Activated CD4-positive, alpha-beta memory T cell treated with anti-CD3 and anti-CD28 coated beads for 36 hours (primary cell): ENCODE measurements around the gene NLRP3. TPM values are rescaled to one million over a fixed set of nuclear protein-coding genes. Genes with fewer than 3 reads are reported as not detected.
"Not testable (repeated sequence)": the region's sequence is repeated elsewhere in the genome, so short reads cannot be mapped to it uniquely, and the experiment has no call there.

Experiments
- CTCF ChIA-PET: fragments of 350-600 bp; sonication (Branson Sonifier 250); formaldehyde crosslinking; loops from one replicate; lab custom pipeline; 2021; ENCODE audit warnings: antibody characterized with exemption, inconsistent platforms; lab: Charles Lee
- POLR2A ChIA-PET: fragments of 350-600 bp; sonication (Branson Sonifier 250); formaldehyde crosslinking; loops from one replicate; lab custom pipeline; 2021; ENCODE audit warnings: antibody characterized with exemption; lab: Charles Lee
- DNase-seq: peaks from one replicate; pipeline ENCODE4 v3.0.0-alpha.2; 2020
- H3K27ac Mint-ChIP-seq: one replicate; pipeline ENCODE4 v1.8.0; 2021; ENCODE audit warnings: mixed read lengths
- H3K27me3 Mint-ChIP-seq: one replicate; pipeline ENCODE4 v1.8.0; 2021; ENCODE audit warnings: mixed read lengths
- H3K36me3 Mint-ChIP-seq: one replicate; pipeline ENCODE4 v1.8.0; 2021; ENCODE audit warnings: mixed read lengths
- H3K4me1 Mint-ChIP-seq: one replicate; pipeline ENCODE4 v1.8.0; 2021; ENCODE audit warnings: low read depth, mixed read lengths
- H3K4me3 Mint-ChIP-seq: one replicate; pipeline ENCODE4 v1.8.0; 2021; ENCODE audit warnings: mild to moderate bottlenecking, mixed read lengths
- H3K9me3 Mint-ChIP-seq: one replicate; pipeline ENCODE4 v1.8.0; 2021; ENCODE audit warnings: mixed read lengths
- intact Hi-C: fragments of 100-400 bp; cut with micrococcal nuclease; formaldehyde crosslinking; loops from one replicate; pipeline ENCODE4 v1.15.1; 2023
- total RNA-seq, 2 experiments: library from RNA; stranded (reverse); gene quantifications; one replicate each; pipeline ENCODE4 v1.2.3, GENCODE V29; 2021

NLRP3 gene
- total RNA-seq, 2 experiments from 2014 or later = 0.97 to 1.5 TPM

DNA sequence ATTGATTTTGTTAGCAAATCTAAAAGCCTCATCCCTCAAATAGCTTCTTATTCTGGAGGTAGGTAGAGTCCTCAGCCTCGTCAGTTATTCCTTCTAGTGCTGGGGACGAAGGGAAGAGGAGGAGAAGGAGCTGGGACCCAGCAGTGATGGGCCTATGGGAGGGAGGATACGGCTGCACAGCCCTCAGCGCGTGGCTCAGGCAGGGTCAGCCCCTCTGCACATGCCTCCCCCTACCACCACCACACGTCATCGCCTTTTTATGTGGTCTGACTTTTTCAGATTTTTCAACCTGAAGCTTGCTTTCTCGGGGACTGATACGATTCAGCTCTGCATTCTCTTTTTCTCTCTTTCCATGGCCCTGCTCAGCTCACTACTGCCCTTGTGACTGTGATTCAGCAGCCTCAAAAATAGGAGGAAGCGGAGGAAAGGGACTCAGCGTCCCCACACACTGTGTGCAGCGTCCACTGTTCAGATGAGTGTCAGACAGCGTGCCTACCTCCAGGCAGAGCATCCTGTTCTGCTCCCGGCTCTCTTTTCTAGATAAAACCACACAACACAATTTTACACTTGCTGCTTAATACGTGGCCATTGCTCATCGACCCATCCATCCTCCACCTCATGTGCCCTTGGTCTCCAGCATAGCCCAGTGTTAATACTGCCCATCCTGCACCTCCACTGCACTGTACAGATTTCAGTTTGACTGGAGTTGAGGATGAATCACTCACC lies 41.1 kb downstream of the NLRP3 start:
- intact Hi-C loops = loop anchor here (5.0 kb wide), 1 partner anchor 45 kb away; no protein-coding TSS in a partner anchor
- CTCF ChIA-PET = interaction anchor here (1.0 kb wide), 1 partner anchor 67 kb away, joined by 4 read pairs; no protein-coding TSS in a partner anchor

GRCh38 chr1:247459507-247459906 lies 43.5 kb downstream of the NLRP3 start:
- H3K27me3 Mint-ChIP-seq = peaks cover 14% of the 10 kb centered on the region
- H3K4me1 Mint-ChIP-seq = peaks cover 9% of the 10 kb centered on the region
- no peaks in the 10 kb centered on the region for H3K9me3 Mint-ChIP-seq
- POLR2A ChIA-PET = no interaction called here
- H3K36me3 Mint-ChIP-seq = no peaks in the 10 kb centered on the region
- H3K27ac Mint-ChIP-seq = no peak overlapping the region
- intact Hi-C loops = loop anchor here (5.0 kb wide), 1 partner anchor 47 kb away; no protein-coding TSS in a partner anchor
- CTCF ChIA-PET = no interaction called here
- DNase-seq = no peak
- H3K4me3 Mint-ChIP-seq = no peak overlapping the region

More for the DNA sequence above, 41.1 kb downstream of the NLRP3 start:
- DNase-seq = peak; percentile 44
- POLR2A ChIA-PET = no interaction called here
- Mint-ChIP-seq H3K4me3 (no peak overlapping the region), H3K27me3 (peaks cover 14% of the 10 kb centered on the region), H3K9me3 (no peaks in the 10 kb centered on the region), H3K4me1 (peaks cover 13% of the 10 kb centered on the region), H3K27ac (no peak overlapping the region), H3K36me3 (no peaks in the 10 kb centered on the region)

DNA sequence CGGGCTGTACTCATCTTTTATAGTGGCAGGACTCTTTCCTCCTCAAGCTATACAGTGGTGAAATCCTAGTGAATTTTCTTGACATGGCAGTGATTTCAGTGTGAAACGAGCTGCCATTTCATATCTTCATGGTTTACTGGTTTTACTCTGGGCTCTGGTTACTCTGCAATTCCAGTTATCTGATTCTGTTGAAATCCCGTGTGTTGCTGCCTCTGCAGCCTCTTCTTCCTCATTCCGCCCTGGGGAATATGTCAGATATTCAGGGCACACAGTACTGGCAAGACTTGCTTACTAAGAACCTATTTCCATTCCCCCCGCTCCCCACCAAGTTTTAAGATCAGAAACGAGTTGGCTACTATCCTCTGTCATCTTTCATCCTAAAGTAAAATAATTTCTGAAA lies 49.8 kb downstream of the NLRP3 start:
- POLR2A ChIA-PET = no interaction called here
- DNase-seq = no peak
- Mint-ChIP-seq H3K27me3 (peaks cover 4% of the 10 kb centered on the region), H3K9me3 (no peaks in the 10 kb centered on the region), H3K4me3 (no peak overlapping the region), H3K27ac (no peak overlapping the region), H3K4me1 (peaks cover 3% of the 10 kb centered on the region), H3K36me3 (no peaks in the 10 kb centered on the region)
- CTCF ChIA-PET = interaction anchor here (1.1 kb wide), 2 partner anchors 21 to 75 kb away, joined by 3 to 4 read pairs; no protein-coding TSS in a partner anchor
- intact Hi-C loops = no loop called here

DNA sequence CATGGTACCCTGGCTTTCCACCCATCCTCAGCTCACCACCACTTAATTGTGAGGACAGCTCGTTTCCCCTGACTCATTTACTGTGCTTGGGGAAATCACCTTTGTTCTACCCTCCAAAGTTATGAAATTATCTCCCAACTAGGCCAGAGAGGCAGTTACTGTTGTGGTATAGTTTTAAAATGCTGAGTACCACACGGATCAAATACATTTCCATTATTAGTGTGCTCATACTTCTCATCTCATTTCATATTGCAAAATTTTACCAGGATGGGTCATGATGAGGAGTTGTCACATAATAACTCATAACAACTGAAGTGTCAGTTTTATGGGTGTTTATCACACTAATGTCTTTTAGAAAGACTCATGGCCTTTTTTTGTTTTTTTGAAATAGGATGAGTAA lies 51.2 kb downstream of the NLRP3 start:
- H3K4me1 Mint-ChIP-seq = peaks cover 3% of the 10 kb centered on the region
- no peak overlapping the region for H3K4me3 Mint-ChIP-seq
- no peaks in the 10 kb centered on the region for H3K9me3 Mint-ChIP-seq
- H3K36me3 Mint-ChIP-seq = no peaks in the 10 kb centered on the region
- peaks cover 4% of the 10 kb centered on the region for H3K27me3 Mint-ChIP-seq
- intact Hi-C loops = no loop called here
- DNase-seq = no peak
- ChIA-PET CTCF (no interaction called here), POLR2A (no interaction called here)
- H3K27ac Mint-ChIP-seq = no peak overlapping the region

DNA sequence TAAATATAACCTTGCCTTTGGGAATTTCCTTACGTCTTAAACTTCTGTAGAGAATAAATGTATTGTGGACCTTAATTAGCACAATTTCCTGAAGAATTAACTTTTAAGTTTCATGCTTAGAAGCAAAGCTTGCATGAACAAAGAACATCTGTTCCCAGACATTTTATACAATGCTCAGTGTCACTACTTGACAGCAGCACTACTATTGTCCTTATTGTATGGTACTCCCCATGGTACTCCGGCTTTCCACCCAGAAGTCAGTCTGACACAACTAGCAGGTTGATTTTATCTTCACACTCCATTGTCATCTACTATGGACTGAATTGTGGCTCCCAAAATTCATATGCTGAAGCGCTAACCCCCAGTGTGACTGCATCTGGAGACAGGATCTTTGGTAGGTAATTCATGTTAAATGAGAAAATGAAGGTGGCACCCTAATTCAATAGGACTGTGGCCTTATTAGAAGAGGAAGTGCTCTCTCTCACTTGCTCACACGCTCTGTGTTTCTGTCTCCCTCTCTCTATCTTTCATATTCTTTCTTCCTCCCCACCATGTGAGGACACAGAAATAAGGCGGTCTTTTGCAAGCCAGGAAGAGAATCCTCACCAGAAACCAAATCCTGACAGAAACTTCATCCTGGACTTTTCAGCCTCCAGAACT lies 52.6 kb downstream of the NLRP3 start:
- no peak for DNase-seq
- intact Hi-C loops = no loop called here
- Mint-ChIP-seq H3K27ac (no peak overlapping the region), H3K4me3 (no peak overlapping the region), H3K27me3 (peaks cover 4% of the 10 kb centered on the region), H3K36me3 (no peaks in the 10 kb centered on the region), H3K4me1 (peaks cover 3% of the 10 kb centered on the region), H3K9me3 (no peaks in the 10 kb centered on the region)
- ChIA-PET CTCF (no interaction called here), POLR2A (no interaction called here)

DNA sequence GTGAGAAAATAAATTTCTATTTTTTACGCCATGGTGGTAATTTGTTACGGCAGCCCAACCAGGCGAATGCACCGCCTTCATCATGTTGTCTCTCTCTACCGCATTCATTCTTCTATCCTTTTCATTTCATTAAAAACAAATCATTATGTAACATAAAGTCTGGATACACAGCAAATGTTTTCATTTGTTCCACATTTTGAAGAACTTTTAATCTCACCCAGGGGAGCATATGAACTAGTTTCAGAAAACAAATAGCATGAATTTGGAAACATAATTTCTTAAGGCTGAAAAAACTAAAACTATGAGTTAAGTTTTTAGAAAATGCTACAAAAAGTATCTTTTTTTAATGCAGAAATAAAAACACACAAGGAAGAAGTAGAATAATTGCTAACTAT lies 53.2 kb downstream of the NLRP3 start:
- DNase-seq = no peak
- Mint-ChIP-seq H3K4me3 (no peak overlapping the region), H3K4me1 (peaks cover 3% of the 10 kb centered on the region), H3K36me3 (no peaks in the 10 kb centered on the region), H3K9me3 (no peaks in the 10 kb centered on the region), H3K27me3 (peaks cover 4% of the 10 kb centered on the region), H3K27ac (no peak overlapping the region)
- ChIA-PET CTCF (no interaction called here), POLR2A (no interaction called here)
- intact Hi-C loops = no loop called here

DNA sequence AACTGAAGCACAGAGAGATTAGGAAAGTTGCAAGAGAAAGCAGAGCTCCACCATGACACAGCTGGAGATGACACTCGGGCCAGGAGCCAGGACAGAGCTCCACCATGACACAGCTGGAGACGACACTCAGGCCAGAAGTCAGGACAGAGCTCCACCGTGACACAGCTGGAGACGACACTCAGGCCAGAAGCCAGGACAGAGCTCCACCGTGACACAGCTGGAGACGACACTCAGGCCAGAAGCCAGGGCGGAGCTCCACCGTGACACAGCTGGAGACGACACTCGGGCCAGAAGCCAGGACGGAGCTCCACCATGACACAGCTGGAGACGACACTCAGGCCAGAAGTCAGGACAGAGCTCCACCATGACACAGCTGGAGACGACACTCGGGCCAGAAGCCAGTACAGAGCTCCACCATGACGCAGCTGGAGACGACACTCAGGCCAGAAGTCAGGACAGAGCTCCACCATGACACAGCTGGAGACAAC lies 55.0 kb downstream of the NLRP3 start:
- POLR2A ChIA-PET, H3K4me3 Mint-ChIP-seq, DNase-seq, H3K36me3 Mint-ChIP-seq, H3K9me3 Mint-ChIP-seq, H3K27ac Mint-ChIP-seq, H3K27me3 Mint-ChIP-seq, intact Hi-C loops, H3K4me1 Mint-ChIP-seq: not testable (repeated sequence)
- CTCF ChIA-PET = interaction anchor here (2.2 kb wide), 1 partner anchor 98 kb away, joined by 12 read pairs; no protein-coding TSS in a partner anchor

GRCh38 chr1:247471445-247472016 lies 55.6 kb downstream of the NLRP3 start:
- DNase-seq = no peak
- intact Hi-C loops = no loop called here
- Mint-ChIP-seq H3K27me3 (peaks cover 7% of the 10 kb centered on the region), H3K9me3 (peaks cover 7% of the 10 kb centered on the region), H3K4me1 (peaks cover 3% of the 10 kb centered on the region), H3K4me3 (no peak overlapping the region), H3K36me3 (peaks cover 5% of the 10 kb centered on the region), H3K27ac (no peak overlapping the region)
- POLR2A ChIA-PET = no interaction called here
- CTCF ChIA-PET = interaction anchor here (0.8 to 2.2 kb wide), 2 partner anchors 16 to 98 kb away, joined by 3 to 12 read pairs; no protein-coding TSS in a partner anchor

GRCh38 chr1:247472035-247472434 lies 56.1 kb downstream of the NLRP3 start:
- Mint-ChIP-seq H3K27ac (no peak overlapping the region), H3K4me3 (no peak overlapping the region), H3K4me1 (peaks cover 3% of the 10 kb centered on the region), H3K9me3 (peaks cover 7% of the 10 kb centered on the region), H3K36me3 (peaks cover 5% of the 10 kb centered on the region), H3K27me3 (peaks cover 7% of the 10 kb centered on the region)
- ChIA-PET CTCF (interaction anchor here (0.8 to 2.2 kb wide), 2 partner anchors 16 to 99 kb away, joined by 3 to 12 read pairs; no protein-coding TSS in a partner anchor), POLR2A (no interaction called here)
- no peak for DNase-seq
- intact Hi-C loops = no loop called here

DNA sequence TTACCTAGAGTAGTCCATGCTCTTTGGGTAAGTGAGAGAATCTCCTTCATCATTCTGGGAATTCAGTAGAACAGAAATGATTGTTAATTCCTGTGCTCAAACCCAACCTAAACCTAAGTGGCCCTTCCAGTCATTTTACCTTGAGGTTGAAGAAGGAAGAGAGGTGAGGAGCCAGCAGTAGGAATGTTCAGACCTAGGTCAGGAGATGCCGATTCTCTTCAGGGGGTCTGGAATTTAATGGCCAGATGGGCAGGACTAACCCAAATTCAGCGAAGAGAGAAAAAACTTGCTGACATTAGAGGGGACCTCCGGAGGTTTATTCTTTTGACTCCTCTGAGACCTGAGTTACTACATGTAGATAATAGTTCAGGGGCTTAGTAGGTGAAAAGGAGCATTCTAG lies 58.4 kb downstream of the NLRP3 start:
- intact Hi-C loops = no loop called here
- no peak for DNase-seq
- Mint-ChIP-seq H3K27ac (no peak overlapping the region), H3K4me3 (no peak overlapping the region), H3K36me3 (peaks cover 5% of the 10 kb centered on the region), H3K27me3 (peaks cover 2% of the 10 kb centered on the region), H3K9me3 (peaks cover 7% of the 10 kb centered on the region), H3K4me1 (no peaks in the 10 kb centered on the region)
- ChIA-PET CTCF (no interaction called here), POLR2A (no interaction called here)

DNA sequence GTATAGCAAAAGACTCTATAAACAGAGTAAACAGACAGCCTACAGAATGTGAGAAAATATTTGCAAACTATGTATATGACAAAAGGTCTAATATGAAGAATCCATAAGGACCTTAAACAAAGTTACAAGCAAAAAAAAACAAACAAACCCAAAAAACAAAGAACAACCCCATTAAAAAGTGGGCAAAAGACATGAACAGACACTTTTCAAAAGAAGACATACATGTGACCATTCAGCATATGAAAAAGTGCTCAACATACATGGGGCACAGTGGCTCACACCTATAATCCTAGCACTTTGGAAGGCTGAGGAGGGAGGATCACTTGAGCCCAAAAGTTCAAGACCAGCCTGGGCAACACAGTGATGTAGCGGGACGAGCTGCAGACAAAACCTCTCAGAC lies 59.8 kb downstream of the NLRP3 start:
- POLR2A ChIA-PET = interaction anchor here (1.1 kb wide), 1 partner anchor 44 kb away, joined by 3 read pairs; no protein-coding TSS in a partner anchor
- no peak overlapping the region for H3K27ac Mint-ChIP-seq
- H3K9me3 Mint-ChIP-seq = peaks cover 7% of the 10 kb centered on the region
- intact Hi-C loops = no loop called here
- CTCF ChIA-PET = interaction anchor here (1.0 kb wide), 1 partner anchor 9 kb away, joined by 3 read pairs; no protein-coding TSS in a partner anchor
- no peak for DNase-seq
- H3K27me3 Mint-ChIP-seq = peaks cover 2% of the 10 kb centered on the region
- H3K36me3 Mint-ChIP-seq = peaks cover 5% of the 10 kb centered on the region
- no peak overlapping the region for H3K4me3 Mint-ChIP-seq
- no peaks in the 10 kb centered on the region for H3K4me1 Mint-ChIP-seq
